Endothelial cell of umbilical vein (primary cell): ENCODE data around the gene GXYLT2. TPM values are rescaled to one million over a fixed set of nuclear protein-coding genes. Genes with fewer than 3 reads are reported as not detected.

Source experiments
- BruUV-seq: library from RNA; stranded (reverse); fragments of 400-500 nt; replicated peaks from 2 replicates; lab custom pipeline; 2021; lab: Mats Ljungman, UMichigan
- CTCF ChIA-PET: fragments of 300-600, 350-600 bp; sonication (Branson Sonifier 250); formaldehyde crosslinking; loops from one replicate; lab custom pipeline; 2021; ENCODE audit warnings: antibody characterized with exemption, inconsistent platforms; lab: Charles Lee
- POLR2A ChIA-PET: fragments of 300-600, 350-600 bp; sonication (Branson Sonifier 250); formaldehyde crosslinking; loops from one replicate; lab custom pipeline; 2021; ENCODE audit warnings: antibody characterized with exemption, inconsistent platforms; lab: Charles Lee
- DNase-seq: peaks from one replicate; pipeline ENCODE4 v3.0.0-alpha.2; 2011; ENCODE audit warnings: low read depth, low spot score
- FAIRE-seq: peaks from 2 replicates; lab custom pipeline; 2011; peaks lifted over from hg19 to GRCh38; lab: Jason Lieb, UNC
- H2AFZ ChIP-seq: 2 replicates; pipeline ENCODE4 v1.6.0; 2012; ENCODE audit warnings: low read depth, low read length, control low read depth, inconsistent platforms
- H3K27ac ChIP-seq: 2 replicates; pipeline ENCODE4 v1.5.1; 2011; ENCODE audit warnings: low read depth, mild to moderate bottlenecking, control low read depth, low read length, moderate library complexity; ENCODE audit not compliant: insufficient read depth
- H3K27me3 ChIP-seq, 2 experiments: 2 replicates each; pipeline versions ENCODE4 v1.6.0 to v1.6.1; 2011; ENCODE audit warnings: low read length in 2 of 2, mixed read lengths in 1 of 2; ENCODE audit not compliant: control insufficient read depth in 2 of 2, insufficient read depth in 2 of 2
- H3K36me3 ChIP-seq, 2 experiments: 2 replicates in 1 of 2; 3 replicates in 1 of 2; pipeline ENCODE4 v1.5.1; 2011; ENCODE audit warnings: low read length in 2 of 2, mild to moderate bottlenecking in 1 of 2, moderate library complexity in 1 of 2; ENCODE audit not compliant: control insufficient read depth in 2 of 2, insufficient read depth in 2 of 2; ENCODE audit errors: extremely low read depth in 1 of 2
- H3K4me1 ChIP-seq: 3 replicates; pipeline ENCODE4 v1.5.1; 2011; ENCODE audit warnings: mild to moderate bottlenecking, low read length; ENCODE audit not compliant: control insufficient read depth, insufficient read depth; ENCODE audit errors: extremely low read depth
- H3K4me2 ChIP-seq: 2 replicates; pipeline ENCODE4 v1.6.1; 2011; ENCODE audit warnings: low read length, control low read depth, mixed read lengths; ENCODE audit not compliant: insufficient read depth
- H3K4me3 ChIP-seq, 3 experiments: fragments of 200-600 bp in 1 of 3; sonication (generic), shearing (Covaris generic) in 1 of 3; replicated peaks in 1 of 3; 2 replicates each; pipeline ENCODE4 v1.5.1; 2011 to 2016; ENCODE audit warnings: control low read depth in 3 of 3, low read length in 3 of 3, mild to moderate bottlenecking in 2 of 3, inconsistent platforms in 1 of 3, low read depth in 1 of 3, moderate library complexity in 1 of 3; ENCODE audit not compliant: insufficient read depth in 1 of 3
- H3K79me2 ChIP-seq: 2 replicates; pipeline ENCODE4 v1.6.0; 2012; ENCODE audit warnings: low read length, inconsistent platforms; ENCODE audit not compliant: control insufficient read depth, insufficient read depth
- H3K9ac ChIP-seq: replicated peaks from 2 replicates; pipeline ENCODE3; 2011; ENCODE audit warnings: low read length, control low read depth; ENCODE audit not compliant: insufficient read depth; ENCODE audit errors: extremely low read depth
- H3K9me1 ChIP-seq: replicated peaks from 3 replicates; pipeline ENCODE4 v1.6.0; 2011; ENCODE audit warnings: mild to moderate bottlenecking, low read length; ENCODE audit not compliant: control insufficient read depth, insufficient read depth; ENCODE audit errors: extremely low read depth
- H3K9me3 ChIP-seq: replicated peaks from 2 replicates; pipeline ENCODE4 v1.5.1; 2012; ENCODE audit warnings: low read length, inconsistent platforms; ENCODE audit not compliant: control insufficient read depth, insufficient read depth
- H4K20me1 ChIP-seq: replicated peaks from 2 replicates; pipeline ENCODE3; 2011; ENCODE audit warnings: mild to moderate bottlenecking, low read length; ENCODE audit not compliant: control insufficient read depth, insufficient read depth; ENCODE audit errors: extremely low read depth
- EZH2 ChIP-seq: IDR thresholded peaks from 2 replicates; pipeline ENCODE4 v1.6.1; 2012; ENCODE audit warnings: borderline replicate concordance, low read depth, mild to moderate bottlenecking, moderate library complexity, low read length, inconsistent platforms; ENCODE audit not compliant: severe bottlenecking
- GATA2 ChIP-seq: IDR thresholded peaks from 2 replicates; pipeline ENCODE4 v1.7.0; 2011; ENCODE audit warnings: low read depth, mild to moderate bottlenecking, moderate library complexity, mixed read lengths, low read length; ENCODE audit not compliant: insufficient read length, insufficient read depth
- JUN ChIP-seq: IDR thresholded peaks from 2 replicates; pipeline ENCODE4 v1.6.1; 2011; ENCODE audit warnings: borderline replicate concordance, low read depth; ENCODE audit not compliant: insufficient read length, insufficient read depth
- POLR2AphosphoS5 ChIP-seq: IDR thresholded peaks from 2 replicates; pipeline ENCODE4 v1.6.1; 2012; ENCODE audit warnings: low read depth, mild to moderate bottlenecking, control low read depth, low read length, moderate library complexity; ENCODE audit not compliant: insufficient read depth
- dilution Hi-C: fragments of 300-500 bp; cut with MboI; formaldehyde crosslinking; loops from one replicate; pipeline ENCODE4 v1.15.0; 2019; ENCODE audit warnings: low sequenced_read_pairs; ENCODE audit not compliant: extremely low pct_ligation_motif_present
- intact Hi-C: fragments of 100-400 bp; cut with micrococcal nuclease; formaldehyde crosslinking; loops from one replicate; pipeline ENCODE4 v1.10.0; 2022
- polyA plus RNA-seq, 4 experiments: library from polyadenylated mRNA; depleted of rRNA in 3 of 4; stranded (reverse) in 3 of 4; unstranded in 1 of 4; fragments of >200 nt; gene quantifications; 2 replicates each; pipeline versions ENCODE4 v1.2.1 to v1.2.3, GENCODE V29; 2011 to 2012; ENCODE audit warnings: missing spikeins in 1 of 4
- total RNA-seq: library from RNA; stranded (reverse); gene quantifications from 2 replicates; pipeline ENCODE4 v1.2.3, GENCODE V29; 2021
- TF ChIP-seq, protein P1 (sequence below), 2 donors: IDR thresholded peaks; 1 replicate in 1 of 2; 2 replicates in 1 of 2; pipeline ENCODE4 v1.5.1; 2011; ENCODE audit warnings: low read length in 2 of 2, mild to moderate bottlenecking in 2 of 2, moderate library complexity in 2 of 2, control low read depth in 1 of 2, inconsistent platforms in 1 of 2, low read depth in 1 of 2; ENCODE audit not compliant: insufficient read depth in 1 of 2; ENCODE audit errors: extremely low read depth in 1 of 2

Gene GXYLT2
- total and polyA plus RNA-seq, 2 donors (not counting 3 experiments of a cell fraction or from before 2014, with no cell fraction given), result 0.07 to 0.24 TPM

DNA sequence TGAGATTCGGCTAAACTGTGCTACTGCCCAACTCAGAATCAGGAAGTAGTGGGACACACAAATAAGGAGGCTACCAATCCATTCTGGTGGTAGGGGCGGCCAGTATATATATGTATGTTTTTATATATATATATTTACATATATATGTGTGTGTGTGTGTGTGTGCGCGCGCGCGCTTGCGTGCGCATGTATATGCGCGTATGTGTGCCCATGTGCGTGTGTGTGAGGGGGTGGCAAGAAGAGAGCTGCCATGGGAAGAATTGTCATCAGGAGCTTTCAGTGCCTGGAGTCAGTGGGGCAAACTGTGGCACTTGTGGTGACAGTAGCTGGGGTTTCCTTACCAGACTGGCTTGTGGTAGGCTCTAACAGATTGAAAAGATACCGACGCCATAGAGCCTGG, 26.5 kb downstream of the GXYLT2 start:
- dilution Hi-C loops (no loop called here), intact Hi-C loops (no loop called here)
- H3K4me2 ChIP-seq, result no peak overlapping the region
- H4K20me1 ChIP-seq, result no peaks in the 10 kb centered on the region
- TF ChIP-seq EZH2, result no peak
- DNase-seq (no peak), FAIRE-seq (no peak)
- CTCF ChIA-PET, result no interaction called here
- H2AFZ ChIP-seq, result no peak overlapping the region
- peaks cover 0 to 3% of the 10 kb centered on the region in 2 experiments for H3K27me3 ChIP-seq
- H3K9ac ChIP-seq, result no peak overlapping the region
- H3K27ac ChIP-seq, result no peak overlapping the region
- H3K36me3 ChIP-seq, result no peaks in the 10 kb centered on the region
- H3K9me1 ChIP-seq, result no peaks in the 10 kb centered on the region
- no TSS peak for BruUV-seq
- no peak overlapping the region for H3K4me3 ChIP-seq
- POLR2A ChIA-PET, result no interaction called here
- H3K4me1 ChIP-seq, result no peaks in the 10 kb centered on the region
- H3K9me3 ChIP-seq, result no peaks in the 10 kb centered on the region
- H3K79me2 ChIP-seq, result no peaks in the 10 kb centered on the region

DNA sequence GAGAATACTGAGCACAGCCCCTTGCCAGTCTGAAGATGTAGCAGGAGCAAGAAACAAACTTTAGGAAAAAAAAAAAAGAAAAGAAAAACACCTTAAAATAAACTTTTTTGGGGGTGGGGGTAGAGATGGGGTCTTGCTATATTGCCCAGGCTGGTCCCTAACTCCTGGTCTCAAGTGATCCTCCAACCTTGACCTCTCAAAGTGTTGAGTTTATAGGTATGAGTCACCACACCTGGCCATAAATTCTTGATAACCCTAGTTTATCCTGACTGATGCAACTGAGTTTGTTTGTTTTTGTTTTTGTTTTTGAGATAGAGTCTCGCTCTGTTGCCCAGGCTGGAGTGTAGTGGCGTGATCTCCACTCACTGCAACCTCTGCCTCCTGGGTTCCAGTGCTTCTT, 28.4 kb downstream of the GXYLT2 start:
- FAIRE-seq, result no peak
- no TSS peak for BruUV-seq

More for the DNA sequence above, 28.4 kb downstream of the GXYLT2 start:
- DNase-seq, result no peak
- TF ChIP-seq, protein P1, sequence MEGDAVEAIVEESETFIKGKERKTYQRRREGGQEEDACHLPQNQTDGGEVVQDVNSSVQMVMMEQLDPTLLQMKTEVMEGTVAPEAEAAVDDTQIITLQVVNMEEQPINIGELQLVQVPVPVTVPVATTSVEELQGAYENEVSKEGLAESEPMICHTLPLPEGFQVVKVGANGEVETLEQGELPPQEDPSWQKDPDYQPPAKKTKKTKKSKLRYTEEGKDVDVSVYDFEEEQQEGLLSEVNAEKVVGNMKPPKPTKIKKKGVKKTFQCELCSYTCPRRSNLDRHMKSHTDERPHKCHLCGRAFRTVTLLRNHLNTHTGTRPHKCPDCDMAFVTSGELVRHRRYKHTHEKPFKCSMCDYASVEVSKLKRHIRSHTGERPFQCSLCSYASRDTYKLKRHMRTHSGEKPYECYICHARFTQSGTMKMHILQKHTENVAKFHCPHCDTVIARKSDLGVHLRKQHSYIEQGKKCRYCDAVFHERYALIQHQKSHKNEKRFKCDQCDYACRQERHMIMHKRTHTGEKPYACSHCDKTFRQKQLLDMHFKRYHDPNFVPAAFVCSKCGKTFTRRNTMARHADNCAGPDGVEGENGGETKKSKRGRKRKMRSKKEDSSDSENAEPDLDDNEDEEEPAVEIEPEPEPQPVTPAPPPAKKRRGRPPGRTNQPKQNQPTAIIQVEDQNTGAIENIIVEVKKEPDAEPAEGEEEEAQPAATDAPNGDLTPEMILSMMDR (IDR thresholded peaks at IDR 0.05; ENCODE audit: extremely low read depth in 1 of 2, insufficient read depth in 1 of 2, low read depth in 1 of 2, low read length in 2 of 2), result no peak
- no peak for TF ChIP-seq GATA2
- no peak for TF ChIP-seq POLR2AphosphoS5
- no peak for TF ChIP-seq EZH2
- no peak for TF ChIP-seq JUN
- Histone ChIP-seq H3K4me3 (no peak overlapping the region), H4K20me1 (no peaks in the 10 kb centered on the region), H3K27me3 (no peaks in the 10 kb centered on the region), H2AFZ (no peak overlapping the region), H3K4me1 (no peaks in the 10 kb centered on the region), H3K79me2 (no peaks in the 10 kb centered on the region), H3K9me1 (no peaks in the 10 kb centered on the region), H3K4me2 (no peak overlapping the region), H3K27ac (no peak overlapping the region), H3K9ac (no peak overlapping the region), H3K36me3 (no peaks in the 10 kb centered on the region), H3K9me3 (no peaks in the 10 kb centered on the region)
- CTCF ChIA-PET, result no interaction called here
- dilution Hi-C loops (no loop called here), intact Hi-C loops (no loop called here)
- POLR2A ChIA-PET, result no interaction called here
